Measurements from ENCODE around the gene MOB3B.

DNA sequence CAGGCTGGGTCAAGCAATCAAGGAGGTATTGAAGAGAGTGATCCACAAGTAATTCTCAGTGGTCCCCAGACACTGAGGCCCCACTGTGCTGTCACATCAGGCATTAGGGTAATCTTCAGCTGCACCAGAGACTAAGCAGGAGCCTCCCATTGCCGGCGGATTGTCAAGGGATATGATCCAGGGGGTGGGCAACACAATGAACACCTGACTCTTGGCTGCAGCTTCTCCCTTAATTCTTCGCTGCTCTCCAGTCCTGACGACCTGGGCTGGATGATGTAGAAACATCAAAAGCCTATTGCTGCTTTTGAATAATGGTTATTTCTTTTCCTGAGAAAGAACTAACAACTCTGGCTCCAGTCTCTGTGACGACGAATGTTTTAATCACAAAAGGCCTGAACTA, 83.9 kb downstream of the MOB3B start:
- TF ChIP-seq, protein P1, sequence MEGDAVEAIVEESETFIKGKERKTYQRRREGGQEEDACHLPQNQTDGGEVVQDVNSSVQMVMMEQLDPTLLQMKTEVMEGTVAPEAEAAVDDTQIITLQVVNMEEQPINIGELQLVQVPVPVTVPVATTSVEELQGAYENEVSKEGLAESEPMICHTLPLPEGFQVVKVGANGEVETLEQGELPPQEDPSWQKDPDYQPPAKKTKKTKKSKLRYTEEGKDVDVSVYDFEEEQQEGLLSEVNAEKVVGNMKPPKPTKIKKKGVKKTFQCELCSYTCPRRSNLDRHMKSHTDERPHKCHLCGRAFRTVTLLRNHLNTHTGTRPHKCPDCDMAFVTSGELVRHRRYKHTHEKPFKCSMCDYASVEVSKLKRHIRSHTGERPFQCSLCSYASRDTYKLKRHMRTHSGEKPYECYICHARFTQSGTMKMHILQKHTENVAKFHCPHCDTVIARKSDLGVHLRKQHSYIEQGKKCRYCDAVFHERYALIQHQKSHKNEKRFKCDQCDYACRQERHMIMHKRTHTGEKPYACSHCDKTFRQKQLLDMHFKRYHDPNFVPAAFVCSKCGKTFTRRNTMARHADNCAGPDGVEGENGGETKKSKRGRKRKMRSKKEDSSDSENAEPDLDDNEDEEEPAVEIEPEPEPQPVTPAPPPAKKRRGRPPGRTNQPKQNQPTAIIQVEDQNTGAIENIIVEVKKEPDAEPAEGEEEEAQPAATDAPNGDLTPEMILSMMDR (IDR thresholded peaks at IDR 0.05) = no peak
- no peak for TF ChIP-seq POLR2A (IDR thresholded peaks at IDR 0.05)
